Testis (tissue), 2 donors: ENCODE data around the gene HIPK4.

ENCODE experiments used
- CTCF ChIP-seq, 3 experiments: fragments of 450-650 bp in 2 of 3; fragments of 200-600 bp in 1 of 3; sonication (generic) in 1 of 3; IDR thresholded peaks; one replicate each; pipeline ENCODE4 v1.5.1; 2016 to 2019; ENCODE audit warnings: antibody characterized with exemption in 3 of 3, mild to moderate bottlenecking in 2 of 3, moderate library complexity in 1 of 3
- POLR2A ChIP-seq: fragments of 450-650 bp; IDR thresholded peaks from one replicate; pipeline ENCODE4 v1.6.1; 2017; ENCODE audit warnings: antibody characterized with exemption, mild to moderate bottlenecking, moderate library complexity

DNA sequence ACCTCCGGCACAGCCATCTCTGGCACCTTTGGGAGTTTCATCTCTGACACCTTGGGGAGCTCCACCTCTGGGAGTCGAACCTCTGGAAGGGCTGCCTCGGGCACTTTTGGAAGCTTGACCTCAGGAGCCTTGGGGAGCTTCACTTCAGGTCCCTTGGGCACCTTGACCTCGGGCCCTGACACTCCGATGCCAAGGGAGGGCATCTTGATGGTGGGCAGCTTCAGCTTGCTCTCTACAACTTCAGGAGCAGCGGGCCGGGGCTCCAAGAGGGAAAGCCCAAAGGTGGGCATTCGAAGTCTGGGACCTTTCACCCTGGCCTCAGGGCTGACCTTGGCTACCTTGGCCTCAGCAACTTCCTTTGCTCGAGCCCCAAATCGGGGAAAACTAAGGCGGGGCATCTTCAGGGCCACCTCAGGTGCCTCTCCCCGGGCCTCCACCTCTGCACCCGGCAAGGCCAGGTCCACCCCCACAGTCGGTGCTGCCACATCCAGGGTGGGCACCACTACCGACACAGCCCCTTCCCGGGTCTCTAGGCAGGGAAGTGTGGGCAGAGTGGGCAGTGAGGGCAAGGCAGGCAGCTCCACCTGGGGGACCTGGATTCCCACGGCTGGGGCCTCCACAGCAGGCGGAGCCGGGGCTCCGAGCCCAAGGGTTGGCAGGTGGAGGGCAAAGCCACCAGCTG is 7.0 kb upstream of the HIPK4 start:
- TF ChIP-seq POLR2A = no peak
- no peak for TF ChIP-seq CTCF (IDR thresholded peaks at IDR 0.05)
